ENCODE measurements around the gene DNAH7.
"Not testable (repeated sequence)": the region's sequence is repeated elsewhere in the genome, so short reads cannot be mapped to it uniquely, and the experiment has no call there.

Gene DNAH7

GRCh38 chr2:196089448-196089847, 20.8 kb upstream of the DNAH7 start:
- H3K4me3 Mint-ChIP-seq; H3K27ac Mint-ChIP-seq; DNase-seq; H3K36me3 Mint-ChIP-seq (ENCODE audit: low read depth); H3K27me3 Mint-ChIP-seq: not testable (repeated sequence)
- H3K9me3 Mint-ChIP-seq = peaks cover 20% of the 10 kb centered on the region
- H3K4me1 Mint-ChIP-seq (ENCODE audit: low read depth) = peaks cover 18% of the 10 kb centered on the region

DNA sequence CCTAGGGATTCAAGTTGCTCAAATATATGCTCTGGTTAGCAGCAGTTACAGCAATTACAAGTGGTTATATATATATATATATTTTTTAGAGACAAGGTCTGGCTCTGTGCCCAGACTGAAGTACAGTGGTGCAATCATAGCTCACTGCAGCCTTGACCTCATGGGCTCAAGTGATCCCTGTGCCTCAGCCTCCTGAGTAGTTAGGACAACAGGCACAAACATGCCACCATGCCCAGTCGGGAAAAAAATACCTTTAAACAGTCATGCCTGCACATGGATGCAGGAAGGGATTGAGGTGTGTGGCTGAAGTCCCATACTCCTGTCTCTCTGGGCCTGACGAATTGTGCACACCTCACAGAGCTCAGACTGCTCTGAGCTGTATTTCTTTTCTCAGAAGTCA, 19.6 kb upstream of the DNAH7 start:
- Mint-ChIP-seq H3K4me3 (no peak overlapping the region), H3K36me3 (ENCODE audit: low read depth) (peaks cover 2% of the 10 kb centered on the region), H3K27ac (no peak overlapping the region), H3K4me1 (ENCODE audit: low read depth) (peaks cover 18% of the 10 kb centered on the region), H3K9me3 (peaks cover 24% of the 10 kb centered on the region), H3K27me3 (no peaks in the 10 kb centered on the region)
- DNase-seq = no peak

GRCh38 chr2:196086517-196087368, 18.1 kb upstream of the DNAH7 start:
- DNase-seq = no peak
- Mint-ChIP-seq H3K9me3 (peaks cover 26% of the 10 kb centered on the region), H3K4me1 (ENCODE audit: low read depth) (peaks cover 18% of the 10 kb centered on the region), H3K27me3 (no peaks in the 10 kb centered on the region), H3K36me3 (ENCODE audit: low read depth) (peaks cover 6% of the 10 kb centered on the region), H3K27ac (no peak overlapping the region), H3K4me3 (no peak overlapping the region)

GRCh38 chr2:196083601-196084000, 15.0 kb upstream of the DNAH7 start:
- Mint-ChIP-seq H3K36me3 (ENCODE audit: low read depth) (peaks cover 6% of the 10 kb centered on the region), H3K4me1 (ENCODE audit: low read depth) (peaks cover 27% of the 10 kb centered on the region), H3K27ac (no peak overlapping the region), H3K9me3 (peaks cover 18% of the 10 kb centered on the region), H3K27me3 (no peaks in the 10 kb centered on the region), H3K4me3 (no peak overlapping the region)
- no peak for DNase-seq

DNA sequence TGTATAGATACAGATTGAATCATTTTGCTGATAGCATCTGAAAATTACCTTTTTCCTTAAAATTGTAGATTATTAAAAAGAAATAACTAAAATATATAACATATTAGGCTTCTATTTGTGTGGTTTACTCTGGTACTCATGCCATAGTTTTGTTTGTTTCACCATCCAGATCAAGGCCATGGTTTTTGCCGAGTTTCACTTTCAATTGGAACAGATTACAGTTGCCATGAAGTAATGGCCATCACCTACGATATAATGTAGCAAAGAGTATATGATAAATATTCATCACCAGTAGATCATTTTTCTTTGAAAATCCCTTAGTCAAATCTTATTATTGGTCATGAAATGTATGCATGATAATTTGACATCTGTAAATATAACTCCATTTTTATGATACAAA, 11.9 kb upstream of the DNAH7 start:
- H3K27me3 Mint-ChIP-seq = no peaks in the 10 kb centered on the region
- H3K4me1 Mint-ChIP-seq (ENCODE audit: low read depth) = peaks cover 28% of the 10 kb centered on the region
- DNase-seq = no peak
- H3K36me3 Mint-ChIP-seq (ENCODE audit: low read depth) = peaks cover 6% of the 10 kb centered on the region
- peaks cover 18% of the 10 kb centered on the region for H3K9me3 Mint-ChIP-seq
- H3K27ac Mint-ChIP-seq = peak overlapping the region; percentile 12
- H3K4me3 Mint-ChIP-seq = no peak overlapping the region

DNA sequence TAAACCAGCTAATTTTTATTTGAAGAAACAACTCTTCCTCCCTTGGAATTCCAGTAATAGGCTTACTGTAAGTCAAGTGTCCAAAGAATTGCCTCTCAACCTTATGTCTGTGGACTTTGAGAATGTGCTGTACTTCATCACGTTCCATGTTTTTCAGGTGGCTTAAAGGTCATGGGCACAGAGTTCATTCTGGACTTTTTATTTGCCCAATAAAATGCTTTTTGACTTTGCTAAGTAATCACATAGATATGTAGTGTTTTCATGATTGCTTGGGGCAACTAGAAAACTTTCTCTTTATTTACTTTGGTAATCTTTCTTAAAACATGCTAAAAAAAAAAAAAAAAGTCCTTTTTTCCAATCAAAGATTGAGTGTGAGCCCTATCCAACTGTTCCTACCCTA, 10.4 kb upstream of the DNAH7 start:
- no peak overlapping the region for H3K4me3 Mint-ChIP-seq
- H3K9me3 Mint-ChIP-seq = peaks cover 10% of the 10 kb centered on the region
- no peak for DNase-seq
- no peaks in the 10 kb centered on the region for H3K27me3 Mint-ChIP-seq
- H3K27ac Mint-ChIP-seq = no peak overlapping the region
- H3K4me1 Mint-ChIP-seq (ENCODE audit: low read depth) = peaks cover 28% of the 10 kb centered on the region
- H3K36me3 Mint-ChIP-seq (ENCODE audit: low read depth) = peaks cover 6% of the 10 kb centered on the region

DNA sequence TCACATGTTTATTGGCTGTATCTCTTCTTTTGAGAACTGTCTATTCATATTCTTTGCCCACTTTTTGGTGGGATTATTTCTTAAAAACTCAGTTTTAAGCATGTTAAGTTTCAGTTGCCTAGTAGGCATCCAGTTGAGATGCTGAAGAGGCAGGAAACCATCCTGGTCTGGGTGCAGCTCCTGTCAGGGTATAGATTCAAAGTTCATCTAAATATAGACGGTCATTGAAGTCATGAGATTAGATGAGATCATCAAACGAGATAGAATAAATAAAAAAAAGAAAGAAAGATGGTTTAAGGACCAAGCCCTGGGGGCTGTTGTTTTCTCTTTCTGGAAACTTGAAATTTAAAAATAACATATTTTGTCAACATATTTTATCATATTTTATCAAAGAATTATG, 9.2 kb upstream of the DNAH7 start:
- Mint-ChIP-seq H3K27ac (no peak overlapping the region), H3K9me3 (peaks cover 5% of the 10 kb centered on the region), H3K36me3 (ENCODE audit: low read depth) (peaks cover 2% of the 10 kb centered on the region), H3K4me3 (no peak overlapping the region), H3K27me3 (no peaks in the 10 kb centered on the region), H3K4me1 (ENCODE audit: low read depth) (peaks cover 28% of the 10 kb centered on the region)
- DNase-seq = no peak

- no peaks in the 10 kb centered on the region for H3K27me3 Mint-ChIP-seq
- H3K4me1 Mint-ChIP-seq (ENCODE audit: low read depth) = peaks cover 28% of the 10 kb centered on the region
- H3K4me3 Mint-ChIP-seq = no peak overlapping the region
- no peak for DNase-seq
- H3K36me3 Mint-ChIP-seq (ENCODE audit: low read depth) = no peaks in the 10 kb centered on the region
- peaks cover under 1% of the 10 kb centered on the region for H3K9me3 Mint-ChIP-seq
- H3K27ac Mint-ChIP-seq = no peak overlapping the region
Observed at GRCh38 chr2:196076778-196077568, 8.3 kb upstream of the DNAH7 start.

DNA sequence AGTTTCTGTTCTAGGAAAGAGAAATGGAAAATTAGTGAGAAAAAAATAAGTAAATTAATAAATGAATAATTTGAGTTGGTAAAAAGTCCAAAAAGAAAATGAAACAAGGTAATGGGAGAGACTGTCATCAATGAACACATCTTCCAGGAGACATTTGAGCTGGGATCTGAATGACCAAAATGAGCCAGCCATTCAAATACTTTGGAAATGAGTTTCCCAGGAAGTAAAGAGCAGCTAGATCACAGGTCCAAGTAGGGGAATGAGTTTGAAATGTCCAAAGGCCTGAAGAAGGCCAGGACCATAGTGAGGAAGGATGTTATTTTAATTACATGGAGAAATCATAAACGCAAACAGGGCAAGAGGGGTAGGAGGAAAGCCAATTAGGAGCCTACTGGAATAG, 6.6 kb upstream of the DNAH7 start:
- no peak for DNase-seq
- no peaks in the 10 kb centered on the region for H3K9me3 Mint-ChIP-seq
- no peaks in the 10 kb centered on the region for H3K36me3 Mint-ChIP-seq (ENCODE audit: low read depth)
- H3K4me1 Mint-ChIP-seq (ENCODE audit: low read depth) = peaks cover 21% of the 10 kb centered on the region
- H3K27ac Mint-ChIP-seq = no peak overlapping the region
- H3K27me3 Mint-ChIP-seq = no peaks in the 10 kb centered on the region
- no peak overlapping the region for H3K4me3 Mint-ChIP-seq

- H3K9me3 Mint-ChIP-seq = no peaks in the 10 kb centered on the region
- no peak for DNase-seq
- no peak overlapping the region for H3K4me3 Mint-ChIP-seq
- no peak overlapping the region for H3K27ac Mint-ChIP-seq
- peaks cover 15% of the 10 kb centered on the region for H3K4me1 Mint-ChIP-seq (ENCODE audit: low read depth)
- no peaks in the 10 kb centered on the region for H3K36me3 Mint-ChIP-seq (ENCODE audit: low read depth)
- no peaks in the 10 kb centered on the region for H3K27me3 Mint-ChIP-seq
Observed at GRCh38 chr2:196074631-196075030, 6.0 kb upstream of the DNAH7 start.

DNA sequence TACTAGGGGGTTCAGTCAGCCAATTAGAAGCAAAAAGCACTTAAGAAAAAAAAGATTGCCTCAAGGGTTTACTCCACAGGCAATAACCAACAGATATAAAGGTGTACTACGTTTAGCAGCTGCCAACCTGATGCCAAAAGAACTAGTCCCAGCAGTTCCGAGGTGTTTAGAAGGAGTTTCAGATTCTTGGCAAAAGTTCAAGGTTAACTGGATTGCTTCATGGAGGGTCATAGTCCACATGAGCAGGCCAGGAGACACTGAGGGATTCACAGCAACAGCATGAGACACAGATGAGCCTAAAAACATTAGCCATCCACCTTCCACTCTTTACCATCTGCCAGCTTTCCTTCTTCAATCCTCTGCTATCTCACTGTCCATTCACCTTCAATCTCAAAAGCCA, 4.9 kb upstream of the DNAH7 start:
- Mint-ChIP-seq H3K27ac (no peak overlapping the region), H3K9me3 (no peaks in the 10 kb centered on the region), H3K4me3 (no peak overlapping the region), H3K4me1 (ENCODE audit: low read depth) (peaks cover 13% of the 10 kb centered on the region), H3K36me3 (ENCODE audit: low read depth) (no peaks in the 10 kb centered on the region), H3K27me3 (no peaks in the 10 kb centered on the region)
- DNase-seq = no peak

GRCh38 chr2:196067088-196067382, 1.6 kb downstream of the DNAH7 start:
- H3K4me1 Mint-ChIP-seq (ENCODE audit: low read depth) = peaks cover 15% of the 10 kb centered on the region
- H3K4me3 Mint-ChIP-seq = no peak overlapping the region
- peaks cover 3% of the 10 kb centered on the region for H3K27me3 Mint-ChIP-seq
- DNase-seq = no peak
- H3K9me3 Mint-ChIP-seq = no peaks in the 10 kb centered on the region
- H3K36me3 Mint-ChIP-seq (ENCODE audit: low read depth) = no peaks in the 10 kb centered on the region
- no peak overlapping the region for H3K27ac Mint-ChIP-seq

- no peaks in the 10 kb centered on the region for H3K36me3 Mint-ChIP-seq (ENCODE audit: low read depth)
- DNase-seq = no peak
- peaks cover 3% of the 10 kb centered on the region for H3K27me3 Mint-ChIP-seq
- no peaks in the 10 kb centered on the region for H3K9me3 Mint-ChIP-seq
- H3K27ac Mint-ChIP-seq = no peak overlapping the region
- H3K4me1 Mint-ChIP-seq (ENCODE audit: low read depth) = peaks cover 15% of the 10 kb centered on the region
- H3K4me3 Mint-ChIP-seq = no peak overlapping the region
Observed at GRCh38 chr2:196066291-196067087, 2.1 kb downstream of the DNAH7 start.

GRCh38 chr2:196063773-196064172, 4.9 kb downstream of the DNAH7 start:
- H3K36me3 Mint-ChIP-seq (ENCODE audit: low read depth) = no peaks in the 10 kb centered on the region
- H3K9me3 Mint-ChIP-seq = no peaks in the 10 kb centered on the region
- H3K27ac Mint-ChIP-seq = no peak overlapping the region
- H3K4me1 Mint-ChIP-seq (ENCODE audit: low read depth) = peaks cover 13% of the 10 kb centered on the region
- H3K27me3 Mint-ChIP-seq = peaks cover 3% of the 10 kb centered on the region
- H3K4me3 Mint-ChIP-seq = no peak overlapping the region
- DNase-seq = no peak
